GM21723 (cell line): ENCODE results near the gene GRID1.

Experiments
- ATAC-seq: cut with Tn5 transposase; IDR thresholded peaks from one replicate; pipeline ENCODE4 v1.9.1; 2021; ENCODE audit warnings: mild to moderate bottlenecking, moderate library complexity; ENCODE audit not compliant: unreplicated experiment

GRID1 gene

GRCh38 chr10:86155054-86155921 is 211.3 kb downstream of the GRID1 start:
- ATAC-seq: no peak

DNA sequence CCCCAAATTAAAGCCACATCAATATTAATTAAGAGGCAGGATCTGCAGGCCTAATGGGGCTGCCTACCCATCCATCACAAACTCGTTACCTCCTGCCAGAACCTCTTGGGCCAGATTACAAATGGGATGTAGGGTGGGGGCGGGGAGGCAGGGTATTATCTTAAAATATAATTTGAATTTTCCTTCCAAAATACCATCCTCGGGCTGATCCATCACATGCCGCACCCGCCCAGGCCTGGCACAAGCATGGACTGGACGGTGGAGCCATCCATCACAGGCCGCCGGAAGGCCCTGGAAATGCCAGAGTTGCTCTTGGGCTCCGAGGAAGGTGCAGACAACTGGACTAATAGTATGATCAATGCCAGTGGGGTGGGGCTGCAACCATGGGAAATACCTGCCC is 212.8 kb downstream of the GRID1 start:
- no peak for ATAC-seq

DNA sequence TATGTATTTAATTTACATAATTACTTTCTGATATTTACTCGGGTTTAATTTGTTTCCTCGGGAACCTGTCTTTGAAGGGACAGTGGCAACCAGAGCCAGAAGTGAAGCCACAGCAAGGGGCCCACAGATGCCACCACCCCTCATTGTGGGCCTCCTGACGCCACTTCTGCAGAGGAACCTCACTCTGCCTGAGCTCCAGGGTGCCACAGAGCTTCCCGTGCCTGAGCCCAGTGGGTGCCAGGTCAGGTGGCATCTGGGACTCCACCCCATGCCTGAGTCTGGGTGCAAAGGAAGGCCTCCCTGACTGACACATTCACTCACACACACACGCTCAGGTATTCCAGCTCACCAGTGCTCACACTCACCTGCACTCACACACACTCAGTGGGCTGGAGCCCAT is 213.7 kb downstream of the GRID1 start:
- no peak for ATAC-seq

- ATAC-seq: no peak
These were observed 214.2 kb downstream of the GRID1 start for GRCh38 chr10:86152354-86152753.

DNA sequence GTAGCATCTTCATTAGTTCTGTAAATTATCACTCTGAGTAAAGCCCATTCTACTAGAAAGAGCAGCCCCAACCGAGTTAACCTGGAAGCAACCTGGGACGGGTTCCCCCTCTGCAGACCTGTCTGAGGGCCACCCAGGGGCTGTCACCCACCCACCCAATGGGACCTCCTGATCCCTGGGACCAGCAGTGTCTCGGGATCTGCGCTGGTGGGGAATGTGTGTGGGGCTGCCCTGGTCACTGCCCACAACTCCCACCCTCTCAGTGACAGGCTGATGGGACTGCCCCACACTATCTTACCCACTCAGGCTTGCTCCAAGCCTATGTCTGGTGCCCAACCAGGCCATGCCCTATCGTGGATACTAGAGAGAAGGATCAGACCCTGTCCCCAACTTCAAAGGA is 215.0 kb downstream of the GRID1 start:
- ATAC-seq: no peak

GRCh38 chr10:86149257-86149656 is 217.3 kb downstream of the GRID1 start:
- ATAC-seq: no peak

- no peak for ATAC-seq
These were observed 218.5 kb downstream of the GRID1 start for GRCh38 chr10:86148117-86148516.

DNA sequence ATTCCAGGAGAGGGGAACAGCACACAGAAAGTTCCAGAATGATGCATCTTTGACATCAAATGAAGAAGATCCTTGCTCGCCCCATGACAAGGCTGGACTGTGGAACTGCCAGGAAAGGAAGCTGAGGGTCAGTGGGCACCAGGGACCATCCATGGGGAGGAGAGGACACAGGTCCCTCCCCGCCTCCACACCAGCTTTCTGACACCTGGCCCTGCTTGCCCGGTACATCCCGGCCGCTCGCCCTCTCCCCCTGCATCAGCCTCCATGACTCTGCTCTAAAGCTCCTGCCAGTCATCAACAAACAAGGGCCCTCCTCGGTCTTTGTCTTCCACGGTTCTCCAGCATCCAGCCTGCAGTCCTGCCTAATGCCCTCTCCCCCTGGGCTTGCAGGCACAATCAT is 222.3 kb downstream of the GRID1 start:
- no peak for ATAC-seq

DNA sequence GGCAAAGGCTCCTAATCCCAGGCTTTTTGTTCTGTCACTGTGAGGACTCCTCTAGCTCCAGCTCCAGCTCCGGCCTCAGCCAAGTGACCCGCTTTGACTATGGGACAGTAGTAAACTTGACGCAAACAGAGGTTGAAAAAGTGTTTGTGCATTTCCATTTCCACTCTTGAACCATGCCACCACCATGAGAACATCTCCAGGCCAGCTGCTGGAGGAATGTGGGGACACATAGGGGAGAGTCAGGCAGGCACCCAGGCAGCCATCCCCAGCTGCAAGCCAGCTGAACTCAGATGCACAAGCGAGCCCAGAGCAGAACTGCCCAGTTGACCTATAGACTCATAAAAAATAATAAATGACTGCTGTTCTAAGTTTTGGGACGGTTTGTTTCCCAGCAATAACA is 224.7 kb downstream of the GRID1 start:
- no peak for ATAC-seq

DNA sequence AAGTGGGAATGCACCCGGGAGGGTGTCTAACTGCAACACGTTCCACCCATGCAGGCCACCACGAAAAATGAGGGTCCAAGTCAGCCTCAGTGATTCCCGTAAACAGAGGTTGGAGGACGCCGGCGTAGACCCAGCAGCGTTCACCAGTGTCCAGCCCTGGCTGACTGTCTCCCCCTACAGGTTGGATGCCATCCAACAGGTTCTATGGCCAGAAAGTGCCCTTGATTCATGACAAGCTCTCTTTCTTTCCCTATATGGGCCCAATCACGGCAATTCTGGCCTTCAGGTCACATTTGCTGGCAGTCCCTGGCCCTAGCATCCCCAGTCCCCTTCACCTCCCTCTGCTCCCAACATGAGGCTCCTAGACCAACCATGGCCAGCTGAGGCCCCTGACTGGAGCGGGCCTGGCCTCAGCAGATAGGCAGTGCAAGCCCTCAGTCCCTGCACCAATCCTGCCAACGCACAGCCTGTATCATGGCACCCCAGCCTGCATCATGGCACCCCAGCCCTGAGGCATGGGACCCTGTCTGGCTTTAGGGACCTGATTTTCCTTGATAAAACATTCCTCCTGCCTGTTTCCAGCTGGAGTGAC is 227.4 kb downstream of the GRID1 start:
- ATAC-seq: no peak

DNA sequence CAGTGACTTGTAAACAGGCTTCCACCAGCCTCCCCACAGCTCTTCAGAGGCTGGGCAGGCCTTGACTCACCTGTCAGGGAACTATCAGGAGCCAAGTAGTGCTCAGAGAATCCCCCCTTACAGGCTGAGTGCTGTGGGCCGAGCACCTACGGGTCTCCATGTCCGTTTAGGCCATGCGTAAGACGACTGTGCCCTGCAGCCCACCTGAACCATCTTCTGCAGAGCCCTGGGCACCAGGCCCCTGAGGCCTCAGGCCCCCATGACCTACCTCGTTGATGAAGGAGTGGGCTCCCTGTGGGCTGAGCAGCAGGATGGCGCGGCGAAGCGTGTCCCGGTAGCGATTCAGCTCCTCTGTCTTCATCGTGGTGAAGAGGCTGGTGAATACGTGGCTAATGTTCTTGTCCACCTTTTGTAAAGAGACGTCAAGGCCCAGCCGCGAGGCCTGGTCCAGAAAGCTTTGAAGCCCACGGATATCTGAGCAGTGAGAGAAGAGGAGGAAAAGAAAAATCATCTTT is 228.0 kb downstream of the GRID1 start:
- ATAC-seq: no peak

DNA sequence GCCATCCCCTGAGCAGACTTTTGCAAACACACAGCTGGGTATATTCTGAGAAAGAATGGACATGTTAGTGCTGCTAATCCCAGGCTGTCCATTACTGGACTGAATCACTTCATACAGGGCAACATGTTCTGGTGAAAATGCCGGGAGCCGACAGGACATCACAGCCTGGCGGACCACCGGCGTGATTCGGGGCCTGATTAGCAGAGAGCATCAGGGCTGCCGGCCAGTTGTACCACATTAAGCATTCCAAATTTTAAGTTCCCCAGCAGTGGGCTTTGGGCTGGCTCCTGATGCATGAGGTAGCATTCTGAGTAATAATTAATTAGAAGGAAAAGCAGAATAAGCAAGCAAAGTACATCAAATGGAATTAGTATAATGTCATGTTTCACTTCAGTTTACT is 229.0 kb downstream of the GRID1 start:
- no peak for ATAC-seq

GRCh38 chr10:86136934-86137333 is 229.7 kb downstream of the GRID1 start:
- ATAC-seq: no peak

DNA sequence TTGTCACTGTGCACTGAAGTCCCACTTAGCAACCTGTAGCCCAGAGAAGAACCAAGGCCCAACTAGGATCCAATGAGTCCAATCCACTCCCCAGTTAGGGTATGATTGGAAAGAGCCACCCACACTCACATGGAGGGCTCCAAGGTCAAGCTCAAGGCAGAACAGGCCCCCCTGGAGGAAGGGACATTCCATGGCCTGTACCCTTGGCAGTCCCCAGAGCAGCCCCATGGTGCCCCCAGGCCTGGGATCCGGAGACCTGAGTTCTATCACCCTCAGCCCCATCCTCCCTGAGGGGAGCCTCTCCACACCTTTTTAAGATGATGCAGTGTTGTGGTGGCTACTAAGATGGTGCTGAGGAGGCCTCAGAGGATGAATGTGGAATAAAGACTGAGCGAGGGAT is 231.4 kb downstream of the GRID1 start:
- ATAC-seq: no peak

DNA sequence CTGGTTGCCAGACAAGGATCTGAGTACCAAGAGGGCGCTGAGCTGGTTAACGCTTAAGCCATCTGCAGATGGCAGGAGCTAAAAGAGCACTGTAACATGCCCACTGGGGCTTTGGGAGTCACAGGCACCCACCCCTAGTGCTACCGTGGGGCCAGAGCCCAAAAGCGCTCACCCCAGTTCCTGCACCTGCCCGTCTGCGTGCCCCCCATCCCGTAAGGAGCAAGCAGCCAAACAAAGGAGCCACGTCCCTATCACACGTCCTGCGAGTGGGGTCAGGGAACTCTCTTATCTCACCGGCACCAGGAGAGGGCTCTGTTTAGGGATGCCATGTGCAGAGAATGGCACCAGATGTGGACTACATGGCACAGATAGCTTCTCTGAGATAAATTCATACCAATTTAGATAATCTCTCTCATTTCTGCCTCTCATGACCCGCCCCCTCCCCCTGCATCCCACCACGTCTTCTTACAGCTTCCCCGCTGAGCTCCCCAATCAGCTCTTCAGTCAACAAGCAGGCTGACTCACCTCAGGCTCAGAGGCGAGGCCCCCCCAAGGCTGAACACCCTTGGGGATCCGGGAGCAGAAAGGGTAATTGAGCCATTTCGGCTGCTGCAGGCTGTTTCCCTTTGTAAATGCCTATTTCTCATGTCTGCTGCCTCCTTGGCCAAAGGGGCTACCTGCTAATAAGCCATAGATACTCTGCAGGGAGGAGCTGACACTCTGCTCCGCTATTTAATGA is 235.7 kb downstream of the GRID1 start:
- ATAC-seq: no peak

DNA sequence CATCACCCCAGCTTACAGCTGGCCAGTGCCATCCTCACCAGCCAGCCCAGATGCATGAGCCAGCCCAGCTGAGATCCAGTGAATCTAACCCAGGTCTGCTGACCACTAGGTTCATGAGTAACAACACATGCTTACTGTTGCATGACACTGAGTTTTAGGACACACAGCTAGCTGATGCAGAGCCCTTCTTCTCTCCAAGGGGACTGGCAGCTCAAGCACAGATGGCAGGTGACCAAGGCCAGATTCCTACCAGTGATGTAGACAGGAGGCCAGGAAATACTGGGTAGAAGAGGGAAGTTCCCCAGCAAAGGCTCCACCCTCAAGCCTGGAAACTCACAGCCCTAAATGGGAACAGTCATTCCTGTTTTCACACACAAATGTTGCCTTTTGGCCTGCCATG is 236.6 kb downstream of the GRID1 start:
- no peak for ATAC-seq

- no peak for ATAC-seq
These were observed 238.2 kb downstream of the GRID1 start for GRCh38 chr10:86128360-86128759.

DNA sequence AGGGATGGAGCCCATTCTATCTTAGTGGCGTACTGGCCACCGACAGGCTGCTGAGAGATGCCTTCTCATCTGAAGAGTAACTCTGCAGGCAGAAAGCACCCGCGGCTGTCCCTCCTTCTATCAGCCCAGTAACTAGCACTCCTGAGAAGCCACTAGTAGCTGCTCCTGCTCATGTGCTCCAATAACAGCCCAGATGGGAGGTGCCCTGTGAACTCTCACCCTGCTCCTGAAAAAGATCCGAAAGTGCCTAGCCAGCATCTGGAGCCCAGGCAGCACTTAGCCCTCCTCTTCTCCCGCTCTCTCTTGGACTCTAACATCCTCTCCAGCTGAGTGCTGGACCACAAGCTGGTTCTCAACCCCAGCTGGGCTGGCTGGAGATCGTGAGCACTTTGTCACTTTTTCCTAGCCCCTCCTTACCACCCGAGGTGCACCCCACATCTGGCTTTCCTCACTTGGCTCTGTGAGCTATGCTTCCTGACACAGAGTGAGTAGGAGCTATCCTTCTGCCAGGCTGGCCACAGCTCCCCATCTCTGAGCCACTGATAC is 239.2 kb downstream of the GRID1 start:
- no peak for ATAC-seq

DNA sequence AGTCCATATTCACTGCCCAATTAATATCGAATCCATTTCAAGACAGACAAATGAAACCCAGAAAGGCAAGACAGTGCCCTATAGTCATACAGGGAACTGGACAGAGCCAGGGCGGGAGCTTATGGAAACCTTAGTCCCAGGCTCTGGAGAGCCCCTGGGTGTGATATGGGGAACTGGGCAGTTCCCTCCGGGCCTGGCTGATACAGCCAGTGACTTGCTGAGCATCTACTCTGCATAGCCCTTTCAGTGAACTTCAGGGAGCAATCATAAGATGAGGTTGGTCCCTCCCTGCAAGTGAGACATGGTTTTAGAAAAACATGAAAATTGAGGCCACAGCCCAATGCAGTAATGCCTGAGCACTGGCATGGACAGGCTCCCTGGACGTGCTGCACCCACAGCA is 241.9 kb downstream of the GRID1 start:
- no peak for ATAC-seq

DNA sequence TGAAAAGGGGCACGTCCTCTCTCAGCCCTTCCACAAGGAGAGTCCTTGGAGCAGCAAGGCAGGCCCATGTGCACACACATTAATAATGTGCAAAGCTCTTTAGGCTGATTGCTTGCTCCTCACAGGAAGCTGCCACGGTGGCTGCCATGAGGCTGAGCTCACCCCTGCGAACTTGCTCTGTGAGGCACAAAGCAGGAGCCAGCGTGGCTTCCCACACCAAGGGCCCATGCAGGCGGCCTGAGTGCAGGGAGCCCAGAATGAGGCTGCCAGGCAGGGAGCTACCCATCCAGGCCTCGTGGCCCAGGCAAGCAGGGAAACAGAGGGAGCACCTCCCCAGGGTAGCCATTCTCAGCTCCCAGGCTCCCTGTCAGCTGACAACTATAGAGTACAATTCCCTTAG is 242.9 kb downstream of the GRID1 start:
- no peak for ATAC-seq

GRCh38 chr10:86123304-86123703 is 243.3 kb downstream of the GRID1 start:
- ATAC-seq: no peak
